HEK293T (cell line): ENCODE data around the gene GRP.

Source experiments
- CTCF ChIA-PET: fragments of 350-600 bp; formaldehyde crosslinking; extraction: SDS; loops from one replicate; lab custom pipeline; 2021; ENCODE audit warnings: antibody characterized with exemption, inconsistent platforms; lab: Yijun Ruan, JAX
- POLR2A ChIA-PET: fragments of 350-600 bp; formaldehyde crosslinking; extraction: SDS; loops from one replicate; lab custom pipeline; 2020; ENCODE audit warnings: antibody characterized with exemption, inconsistent platforms; lab: Yijun Ruan, JAX
- DNase-seq: peaks from one replicate; pipeline ENCODE4 v3.0.0; 2012; ENCODE audit warnings: mixed read lengths; ENCODE audit errors: extremely low spot score
- ARNT ChIP-seq: fragments of 450-650 bp; IDR thresholded peaks from 2 replicates; pipeline ENCODE4 v1.6.1; 2017; ENCODE audit warnings: mild to moderate bottlenecking
- BHLHE40 ChIP-seq: fragments of 450-650 bp; IDR thresholded peaks from 2 replicates; pipeline ENCODE4 v1.6.1; 2016; ENCODE audit warnings: mild to moderate bottlenecking, moderate library complexity, borderline replicate concordance
- CTBP1 ChIP-seq: fragments of 450-650 bp; IDR thresholded peaks from 2 replicates; pipeline ENCODE4 v1.6.1; 2016; ENCODE audit warnings: borderline replicate concordance
- ELF4 ChIP-seq: fragments of 450-650 bp; IDR thresholded peaks from 2 replicates; pipeline ENCODE4 v1.6.1; 2017; ENCODE audit warnings: antibody characterized with exemption
- FOXA1 ChIP-seq: fragments of 450-650 bp; IDR thresholded peaks from 2 replicates; pipeline ENCODE4 v1.6.1; 2016; ENCODE audit warnings: mild to moderate bottlenecking
- FOXK2 ChIP-seq: fragments of 450-650 bp; IDR thresholded peaks from 2 replicates; pipeline ENCODE4 v1.6.1; 2016; ENCODE audit warnings: mild to moderate bottlenecking
- FOXM1 ChIP-seq: fragments of 450-650 bp; IDR thresholded peaks from 2 replicates; pipeline ENCODE4 v1.6.1; 2017; ENCODE audit warnings: mild to moderate bottlenecking, borderline replicate concordance
- HDGF ChIP-seq: fragments of 450-650 bp; IDR thresholded peaks from 2 replicates; pipeline ENCODE4 v1.6.1; 2017; ENCODE audit warnings: antibody characterized with exemption, borderline replicate concordance
- L3MBTL2 ChIP-seq: fragments of 450-650 bp; conservative IDR thresholded peaks from 2 replicates; pipeline ENCODE4 v1.6.1; 2016; ENCODE audit warnings: mild to moderate bottlenecking
- LEF1 ChIP-seq: fragments of 450-650 bp; IDR thresholded peaks from 2 replicates; pipeline ENCODE4 v1.6.1; 2017; ENCODE audit warnings: mild to moderate bottlenecking, borderline replicate concordance
- NFRKB ChIP-seq: fragments of 450-650 bp; IDR thresholded peaks from 2 replicates; pipeline ENCODE4 v1.6.1; 2016; ENCODE audit warnings: mild to moderate bottlenecking, moderate library complexity
- SP1 ChIP-seq: fragments of 450-650 bp; IDR thresholded peaks from 2 replicates; pipeline ENCODE4 v1.6.1; 2017
- SUZ12 ChIP-seq: fragments of 450-650 bp; IDR thresholded peaks from 2 replicates; pipeline ENCODE4 v1.6.1; 2016; ENCODE audit warnings: mild to moderate bottlenecking
- TARDBP ChIP-seq: fragments of 450-650 bp; IDR thresholded peaks from 2 replicates; pipeline ENCODE4 v1.6.1; 2016
- ZNF384 ChIP-seq: fragments of 450-650 bp; IDR thresholded peaks from 2 replicates; pipeline ENCODE4 v1.6.1; 2016
- TF ChIP-seq, protein P1 (sequence below): fragments of 450-650 bp; IDR thresholded peaks from 2 replicates; pipeline ENCODE4 v1.6.1; 2016

Gene GRP

DNA sequence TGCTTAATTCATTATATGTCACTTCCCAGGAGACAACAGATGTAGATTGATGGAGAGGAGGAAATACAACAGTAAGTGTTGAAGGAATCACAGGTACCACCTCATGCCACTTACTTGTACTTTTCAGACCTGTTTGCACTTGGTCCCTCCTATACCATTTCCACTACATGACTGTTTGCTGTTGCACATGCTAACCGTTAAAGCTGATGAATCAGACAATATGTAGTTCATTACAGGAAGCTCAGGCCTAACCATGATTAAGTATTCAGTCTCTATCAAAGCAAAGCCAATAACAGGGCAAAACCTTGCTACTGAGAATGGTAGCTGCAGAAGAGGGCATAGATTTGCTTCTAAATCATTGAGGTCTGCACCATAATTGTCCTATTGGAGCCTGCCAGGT, 30.2 kb upstream of the GRP start:
- POLR2A ChIA-PET, result no interaction called here
- no peak for DNase-seq
- no peak for TF ChIP-seq ARNT
- no peak for TF ChIP-seq FOXA1
- no peak for TF ChIP-seq CTBP1
- CTCF ChIA-PET, result no interaction called here

DNA sequence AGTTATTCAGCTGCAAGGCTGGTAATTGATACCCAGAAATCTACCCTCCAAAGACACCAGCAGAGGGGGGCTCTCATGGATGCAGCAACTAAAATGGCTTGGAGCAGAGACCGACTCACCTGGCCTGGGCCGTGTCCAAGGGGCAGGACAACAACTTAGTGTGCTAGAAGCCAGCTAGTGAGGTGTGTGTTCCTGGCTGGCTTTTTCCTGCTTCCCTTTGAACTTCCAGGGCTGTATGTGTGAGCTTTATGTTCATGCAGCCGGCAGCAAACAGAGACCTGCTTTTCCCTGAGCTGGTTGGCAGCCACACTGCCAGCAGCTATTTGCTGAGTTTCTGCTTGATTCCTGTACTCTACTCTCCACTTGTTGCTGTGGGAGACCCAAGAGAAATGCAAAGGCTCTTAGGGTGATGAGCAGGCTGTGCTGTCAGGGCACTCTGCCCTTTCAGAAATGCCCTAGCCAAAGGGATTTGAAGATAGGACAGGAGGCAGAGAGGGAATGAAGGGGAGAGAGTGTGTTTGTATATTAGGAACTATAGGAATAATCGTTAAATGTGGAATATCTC, 23.7 kb upstream of the GRP start:
- CTCF ChIA-PET, result no interaction called here
- POLR2A ChIA-PET, result interaction anchor here (0.6 kb wide), 1 partner anchor 10 kb away, joined by 3 read pairs; no protein-coding TSS in a partner anchor
- DNase-seq, result no peak
- TF ChIP-seq ELF4 (no peak), L3MBTL2 (no peak), SP1 (no peak), FOXM1 (no peak), TARDBP (no peak), HDGF (no peak), SUZ12 (no peak), LEF1 (no peak), CTBP1 (no peak)
- TF ChIP-seq, protein P1, sequence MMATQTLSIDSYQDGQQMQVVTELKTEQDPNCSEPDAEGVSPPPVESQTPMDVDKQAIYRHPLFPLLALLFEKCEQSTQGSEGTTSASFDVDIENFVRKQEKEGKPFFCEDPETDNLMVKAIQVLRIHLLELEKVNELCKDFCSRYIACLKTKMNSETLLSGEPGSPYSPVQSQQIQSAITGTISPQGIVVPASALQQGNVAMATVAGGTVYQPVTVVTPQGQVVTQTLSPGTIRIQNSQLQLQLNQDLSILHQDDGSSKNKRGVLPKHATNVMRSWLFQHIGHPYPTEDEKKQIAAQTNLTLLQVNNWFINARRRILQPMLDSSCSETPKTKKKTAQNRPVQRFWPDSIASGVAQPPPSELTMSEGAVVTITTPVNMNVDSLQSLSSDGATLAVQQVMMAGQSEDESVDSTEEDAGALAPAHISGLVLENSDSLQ, result no peak

DNA sequence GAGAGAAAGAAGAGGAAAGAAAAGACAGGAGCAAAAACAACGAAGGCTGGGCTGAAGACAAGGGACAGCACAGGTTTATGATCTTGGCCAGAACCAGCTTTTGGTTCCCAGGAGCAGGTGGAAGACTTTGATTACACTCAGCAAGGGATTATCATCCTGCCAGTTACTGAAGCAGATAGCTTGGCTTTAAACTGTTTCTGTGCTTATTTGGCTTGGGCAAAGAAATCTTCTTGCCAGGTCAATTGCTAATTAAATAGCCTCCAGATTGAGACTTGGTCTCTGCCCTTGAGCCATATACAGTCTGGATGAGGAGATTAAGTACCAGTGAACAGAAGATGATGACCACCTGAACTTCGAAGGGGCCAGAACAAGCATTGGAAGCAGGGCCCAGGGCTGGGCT, 22.3 kb upstream of the GRP start:
- no peak for TF ChIP-seq LEF1
- no peak for TF ChIP-seq HDGF
- no peak for TF ChIP-seq ELF4
- CTCF ChIA-PET, result no interaction called here
- DNase-seq, result no peak
- POLR2A ChIA-PET, result no interaction called here

DNA sequence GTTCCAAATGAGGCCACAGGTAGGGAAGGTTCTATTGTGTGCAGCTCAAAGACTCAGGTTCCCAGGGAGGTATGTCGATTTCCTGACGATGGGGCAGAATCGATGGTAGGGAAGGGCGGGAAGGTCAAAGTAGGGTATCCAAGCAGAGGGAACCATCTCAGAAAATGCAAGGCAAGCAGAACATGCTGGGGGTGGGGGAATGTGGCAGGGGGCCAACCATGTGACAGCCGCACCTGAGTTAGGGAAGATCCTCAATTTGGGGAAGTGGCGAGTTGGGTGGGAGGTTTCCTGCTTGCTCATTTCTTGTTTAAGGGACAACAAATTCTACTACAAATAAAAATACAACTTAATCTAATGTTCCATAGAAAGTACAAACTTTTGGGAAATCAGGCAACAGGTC, 21.7 kb upstream of the GRP start:
- CTCF ChIA-PET, result no interaction called here
- DNase-seq, result no peak
- POLR2A ChIA-PET, result no interaction called here
- TF ChIP-seq BHLHE40 (no peak), TARDBP (no peak), SP1 (no peak), ZNF384 (no peak), ELF4 (no peak), CTBP1 (no peak), FOXK2 (no peak), HDGF (no peak), L3MBTL2 (no peak), FOXM1 (no peak), LEF1 (no peak), NFRKB (no peak), SUZ12 (no peak), ARNT (no peak), FOXA1 (no peak)
- TF ChIP-seq, protein P1, result no peak

DNA sequence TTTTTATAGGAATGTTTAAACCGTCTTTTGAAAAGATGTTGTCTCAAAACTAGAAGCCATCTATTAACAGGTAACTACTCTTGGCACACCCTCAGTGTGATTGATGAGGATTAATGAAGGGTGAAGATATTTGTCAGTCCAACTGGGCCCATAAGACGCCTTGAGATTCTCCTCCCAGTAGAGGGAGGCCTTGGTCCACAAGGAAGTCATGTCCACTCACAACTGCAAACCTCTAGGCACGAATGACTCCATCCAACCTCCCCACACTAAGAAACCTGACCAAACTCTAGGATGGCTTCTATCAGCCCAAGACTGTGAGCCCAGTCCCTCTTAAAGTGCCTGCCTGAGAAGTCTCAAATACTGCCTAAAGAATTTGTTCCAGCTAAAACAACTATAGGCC, 19.2 kb upstream of the GRP start:
- POLR2A ChIA-PET, result no interaction called here
- TF ChIP-seq SUZ12 (no peak), ELF4 (no peak), FOXK2 (no peak), ARNT (no peak), HDGF (no peak), CTBP1 (no peak), NFRKB (no peak), SP1 (no peak), FOXA1 (no peak), BHLHE40 (no peak)
- TF ChIP-seq, protein P1, result no peak
- CTCF ChIA-PET, result no interaction called here
- no peak for DNase-seq

DNA sequence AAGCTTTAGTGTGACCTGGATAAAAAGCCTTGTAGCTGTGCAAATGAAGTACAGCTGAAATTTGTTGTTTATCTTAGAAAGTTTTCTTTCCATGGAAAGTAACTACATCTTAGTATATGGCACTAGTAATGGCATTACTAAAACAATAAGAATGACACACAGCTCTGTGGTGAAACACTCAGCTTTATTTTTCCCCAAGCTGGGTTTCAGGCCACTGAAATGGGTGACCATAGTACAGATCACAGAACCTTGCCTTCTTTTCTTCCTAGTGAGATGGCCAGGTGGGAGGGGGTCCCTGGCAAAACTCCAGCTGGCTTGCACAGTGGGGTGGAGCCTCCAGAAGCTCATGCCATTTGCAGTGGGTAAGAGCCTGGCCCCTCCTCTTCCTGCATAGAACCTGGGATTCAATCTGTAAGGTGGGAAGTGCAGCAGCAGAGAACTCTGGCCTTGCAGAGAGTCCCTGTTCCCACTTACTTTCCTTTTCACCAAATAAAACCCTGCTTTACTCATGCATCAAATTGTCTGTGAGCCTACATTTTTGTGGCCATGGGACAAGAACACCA, 17.6 kb upstream of the GRP start:
- ChIA-PET POLR2A (no interaction called here), CTCF (no interaction called here)
- no peak for DNase-seq
- TF ChIP-seq CTBP1, result no peak
- no peak for TF ChIP-seq L3MBTL2
- no peak for TF ChIP-seq FOXM1
- no peak for TF ChIP-seq ZNF384
- no peak for TF ChIP-seq SP1
- TF ChIP-seq HDGF, result no peak
- TF ChIP-seq, protein P1, result no peak
- no peak for TF ChIP-seq NFRKB
- no peak for TF ChIP-seq TARDBP
- no peak for TF ChIP-seq SUZ12
- no peak for TF ChIP-seq LEF1
